Fibroblast of skin of left biceps (primary cell): ENCODE data around the gene MUC3A.
"Not testable (repeated sequence)": the region's sequence is repeated elsewhere in the genome, so short reads cannot be mapped to it uniquely, and the experiment has no call there.

Source experiments
- DNase-seq, 2 experiments: peaks; one replicate each; pipeline ENCODE4 v3.0.0-alpha.2; 2013; ENCODE audit warnings: low read depth in 2 of 2

MUC3A gene

DNA sequence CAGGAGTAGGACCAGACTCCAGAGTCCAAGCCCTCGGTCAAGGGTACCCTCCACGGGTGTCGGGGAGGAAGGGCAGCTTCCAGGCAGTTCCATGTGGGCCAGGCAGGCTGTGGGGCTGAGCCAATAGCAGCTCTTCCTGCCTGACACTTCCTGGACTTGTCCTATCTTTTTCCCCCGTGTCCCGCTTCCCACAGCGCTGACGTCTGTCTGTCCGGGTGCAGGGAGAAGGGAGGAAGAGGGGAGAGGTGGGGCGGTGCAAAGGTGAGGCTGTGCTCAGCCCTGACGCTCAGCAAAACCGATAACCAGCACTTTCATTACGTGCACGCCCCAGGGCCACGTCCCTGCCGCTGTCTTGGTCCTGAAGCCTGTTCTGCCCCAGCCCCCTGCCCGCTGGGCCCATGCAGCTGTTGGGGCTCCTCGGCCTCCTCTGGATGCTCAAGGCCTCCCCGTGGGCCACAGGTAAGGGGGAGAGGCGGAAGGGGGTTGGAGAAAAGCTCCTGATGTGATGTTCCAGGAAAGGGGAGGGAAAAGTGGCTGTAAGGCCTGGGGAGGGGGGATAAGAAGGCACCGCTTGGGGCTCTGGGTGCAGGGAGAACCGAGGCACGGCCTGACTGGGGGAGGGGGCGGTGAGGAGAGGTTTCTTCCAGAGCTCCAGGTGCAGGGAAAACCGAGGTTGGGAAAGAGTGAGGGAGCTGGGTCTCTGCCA lies at the start of gene MUC3A:
MUC3A (plus strand) TSS at position 308 of the 706 bp plus-strand sequence; CDS start at position 399, 91 bp downstream.
- no peak for DNase-seq

DNA sequence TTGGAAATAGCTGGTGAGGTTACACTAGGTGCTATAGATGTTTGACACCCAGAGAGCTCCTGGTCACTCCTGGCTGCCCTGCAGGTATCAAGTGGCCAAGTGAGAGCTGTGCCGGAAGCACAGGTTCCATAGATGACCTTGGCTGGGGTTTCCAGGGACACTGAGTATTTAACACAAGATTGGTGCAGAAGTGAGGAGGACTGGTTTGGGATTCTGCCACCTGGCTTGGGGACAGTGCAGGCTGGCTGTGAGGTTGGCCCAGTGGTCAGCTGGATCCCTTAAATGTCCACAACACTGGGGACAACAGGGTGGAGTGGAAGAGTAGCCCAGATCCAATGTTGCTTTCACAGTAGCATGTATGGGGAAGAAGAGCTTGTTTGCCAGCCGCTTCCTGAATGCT lies 48.4 kb upstream of the MUC3A start:
- no peak for DNase-seq

DNA sequence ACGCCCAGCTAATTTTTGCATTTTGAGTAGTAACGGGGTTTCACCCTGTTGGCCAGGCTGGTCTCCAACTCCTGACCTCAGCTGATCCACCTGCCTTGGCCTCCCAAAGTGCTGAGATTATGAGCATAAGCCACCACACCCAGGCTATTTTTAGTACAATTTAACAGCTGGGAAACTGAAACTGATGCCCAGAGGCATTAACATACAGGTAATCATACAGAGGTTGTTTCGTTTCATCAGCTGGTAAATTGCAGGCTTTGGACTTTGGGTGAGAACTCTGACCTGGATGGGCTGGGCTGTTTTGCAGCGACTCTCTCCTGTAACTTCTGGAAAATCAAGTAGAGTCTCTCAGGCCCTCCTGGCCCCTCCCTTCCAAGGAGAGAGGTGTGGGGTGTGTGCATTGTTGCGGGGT lies 47.4 kb upstream of the MUC3A start:
- DNase-seq: no peak

GRCh38 chr7:100902638-100903037 lies 46.7 kb upstream of the MUC3A start:
- no peak for DNase-seq

DNA sequence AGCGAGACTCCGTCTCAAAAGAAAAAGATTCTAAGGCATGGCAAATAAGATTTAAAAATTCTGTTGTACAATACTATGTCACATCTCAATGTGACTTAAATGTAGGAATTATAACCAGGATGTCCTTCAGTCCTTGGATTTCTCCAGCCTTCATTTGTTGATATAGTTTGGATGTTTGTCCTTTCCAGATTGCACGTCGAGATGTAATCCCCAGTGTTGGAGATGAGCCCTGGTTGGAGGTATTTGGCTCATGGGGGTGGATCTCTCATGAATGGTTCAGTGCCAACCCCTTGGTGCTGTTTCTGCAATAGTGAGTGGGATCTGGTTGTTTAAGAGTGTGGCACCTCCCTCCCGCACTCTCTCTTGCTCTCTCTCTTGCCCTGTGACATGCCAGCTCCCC lies 40.8 kb upstream of the MUC3A start:
- no peak for DNase-seq

DNA sequence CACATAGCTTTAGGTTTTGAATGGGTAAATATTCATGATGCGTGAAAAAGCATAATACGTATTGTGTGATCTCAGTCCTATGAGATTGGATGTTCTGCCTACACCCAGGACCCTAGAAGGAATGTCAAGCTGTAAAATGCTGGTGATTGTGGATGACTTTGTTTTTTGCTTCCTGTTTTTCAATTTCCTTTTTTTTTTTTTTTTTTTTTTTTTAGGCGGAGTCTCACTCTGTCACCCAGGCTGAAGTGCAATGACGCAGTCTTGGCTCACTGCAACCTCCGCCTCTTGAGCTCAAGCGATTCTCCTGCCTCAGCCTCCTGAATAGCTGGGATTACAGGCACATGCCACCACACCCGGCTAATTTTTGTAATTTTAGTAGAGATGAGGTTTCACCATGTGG lies 38.9 kb upstream of the MUC3A start:
- not testable (repeated sequence) for DNase-seq

DNA sequence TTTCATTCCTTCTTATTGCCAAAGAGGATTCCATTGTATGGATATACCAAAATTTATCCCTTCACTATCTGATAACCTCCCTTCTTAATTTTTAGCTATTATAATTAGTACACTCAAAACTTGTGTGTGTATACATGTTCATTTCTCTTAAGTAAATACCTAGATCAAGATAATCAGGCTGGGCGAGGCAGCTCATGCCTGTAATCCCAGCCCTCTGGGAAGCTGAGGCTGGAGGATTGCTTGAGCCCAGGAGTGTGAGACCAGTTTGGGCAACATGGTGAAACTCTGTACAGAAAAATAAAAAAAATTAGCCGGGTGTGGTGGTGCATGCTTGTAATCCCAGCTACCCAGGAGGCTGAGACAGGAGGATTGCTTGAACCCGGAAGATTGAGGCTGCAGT lies 37.9 kb upstream of the MUC3A start:
- DNase-seq: no peak

DNA sequence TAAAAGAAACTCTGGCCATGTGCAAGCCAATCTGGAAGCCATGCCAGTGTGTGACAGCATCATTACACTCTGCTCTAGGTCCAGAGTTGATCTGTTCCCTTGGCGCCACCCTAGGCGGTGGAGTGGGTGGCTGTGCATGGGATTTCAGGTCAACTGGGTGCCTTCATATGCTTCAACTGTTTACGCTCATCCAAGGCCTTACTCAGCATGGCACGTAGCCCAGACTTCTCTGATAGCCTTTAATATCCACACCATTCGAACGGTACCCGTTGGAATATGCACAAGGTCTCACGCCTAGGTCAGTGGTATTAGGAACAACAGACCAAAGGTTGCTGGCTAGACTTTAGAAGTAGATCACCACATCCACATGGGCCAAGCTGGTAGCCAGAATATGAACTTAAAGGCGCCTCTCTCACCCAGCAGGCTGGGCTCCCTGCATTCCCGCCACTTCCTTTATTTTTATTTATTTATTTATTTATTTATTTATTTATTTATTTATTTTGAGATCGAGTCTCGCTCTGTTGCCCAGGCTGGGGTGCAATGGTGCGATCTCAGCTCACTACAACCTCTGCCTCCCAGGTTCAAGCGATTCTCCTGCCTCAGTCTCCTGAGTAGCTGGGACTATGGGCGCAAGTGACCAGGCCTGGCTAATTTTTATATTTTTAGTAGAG lies 35.0 kb upstream of the MUC3A start:
- DNase-seq: no peak

DNA sequence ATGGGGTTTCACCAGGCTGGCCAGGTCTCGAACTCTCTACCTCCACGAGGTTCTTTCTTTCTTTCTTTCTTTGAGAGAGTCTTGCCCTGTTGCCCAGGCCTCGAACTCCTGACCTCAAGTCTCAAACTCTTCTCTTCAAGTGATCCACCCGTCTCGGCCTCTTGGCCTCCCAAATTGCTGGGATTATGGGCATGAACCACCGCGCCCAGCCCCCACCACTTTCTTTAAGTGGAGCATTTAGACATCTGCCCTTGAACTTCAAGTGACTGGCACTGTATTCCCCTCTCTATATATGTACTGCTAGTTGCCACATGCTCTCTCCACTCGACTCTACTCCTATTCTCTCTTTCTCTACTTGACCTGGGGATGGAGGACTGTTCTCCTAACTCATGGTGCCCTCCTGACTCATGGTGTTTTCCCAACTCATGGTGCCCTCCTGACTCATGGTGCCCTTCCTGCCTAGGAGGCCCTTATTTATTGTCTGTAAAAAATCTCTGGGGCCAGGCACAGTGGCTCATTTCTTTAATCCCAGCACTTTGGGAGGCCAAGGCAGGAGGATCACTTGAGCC lies 34.4 kb upstream of the MUC3A start:
- DNase-seq: no peak

GRCh38 chr7:100919335-100919734 lies 30.0 kb upstream of the MUC3A start:
- DNase-seq: not testable (repeated sequence)

DNA sequence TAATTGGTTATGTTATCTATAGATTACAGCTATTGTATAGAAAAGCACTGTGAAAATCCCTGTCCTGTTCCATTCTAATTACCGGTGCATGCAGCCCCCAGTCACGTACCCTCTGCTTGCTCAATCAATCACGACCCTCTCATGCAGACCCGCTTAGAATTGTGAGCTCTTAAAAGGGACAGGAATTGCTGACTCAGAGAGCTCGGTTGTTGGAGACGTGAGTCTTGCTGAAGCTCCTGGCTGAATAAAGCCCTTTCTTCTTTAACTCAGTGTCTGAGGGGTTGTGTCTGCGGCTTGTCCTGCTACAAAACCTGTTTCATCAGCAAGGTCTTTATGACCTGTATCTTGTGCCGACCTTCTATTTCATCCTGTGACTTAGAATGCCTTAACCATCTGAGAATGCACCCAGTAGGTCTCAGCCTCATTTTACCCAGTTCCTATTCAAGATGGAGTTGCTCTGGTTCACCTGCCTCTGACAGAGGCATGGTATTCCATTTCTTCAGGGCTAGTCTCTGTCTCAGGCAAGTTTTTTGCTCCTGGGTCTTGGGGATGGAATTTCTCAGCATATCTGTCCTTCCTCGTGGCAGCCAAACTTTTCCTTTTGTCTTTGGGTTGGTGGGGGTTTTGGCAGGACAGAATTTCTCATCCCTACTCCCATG lies 29.4 kb upstream of the MUC3A start:
- DNase-seq: not testable (repeated sequence)

GRCh38 chr7:100921039-100921438 lies 28.3 kb upstream of the MUC3A start:
- DNase-seq: no peak

DNA sequence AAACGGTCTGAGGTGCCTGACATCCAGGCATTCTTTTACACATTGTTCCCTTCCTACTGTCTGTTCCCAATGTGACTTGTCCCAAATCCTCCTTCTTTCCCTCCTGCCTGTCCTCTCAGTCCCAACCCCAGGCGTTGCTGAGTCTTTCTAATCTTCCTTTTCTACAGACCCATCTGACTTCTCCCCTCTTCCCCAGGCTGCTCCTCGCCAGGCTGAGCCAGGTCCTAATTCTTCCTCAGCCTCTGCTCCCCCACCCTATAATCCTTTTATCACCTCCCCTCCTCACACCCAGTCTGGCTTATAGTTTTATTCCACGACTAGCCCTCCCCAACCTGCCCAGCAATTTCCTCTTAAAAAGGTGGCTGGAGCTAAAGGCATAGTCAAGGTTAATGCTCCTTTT lies 25.7 kb upstream of the MUC3A start:
- not testable (repeated sequence) for DNase-seq

DNA sequence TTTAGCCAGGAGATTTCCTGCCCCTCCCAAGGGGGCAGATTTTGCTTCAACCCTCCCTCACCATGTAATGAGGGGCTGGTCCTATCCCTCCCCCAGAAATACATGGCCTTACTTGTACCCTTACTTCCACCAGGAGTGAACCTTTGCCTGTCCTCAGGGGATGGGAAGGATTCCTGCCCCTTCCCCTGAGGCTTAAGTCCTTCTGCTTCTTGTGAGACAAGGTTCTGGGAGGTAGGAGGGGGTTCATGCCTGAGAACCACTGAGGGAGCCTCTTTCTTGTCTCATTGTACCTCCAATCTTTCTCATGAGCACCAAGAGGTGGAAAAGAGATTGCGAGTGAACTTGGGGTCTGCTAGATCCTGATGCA lies 19.5 kb upstream of the MUC3A start:
- DNase-seq: no peak

DNA sequence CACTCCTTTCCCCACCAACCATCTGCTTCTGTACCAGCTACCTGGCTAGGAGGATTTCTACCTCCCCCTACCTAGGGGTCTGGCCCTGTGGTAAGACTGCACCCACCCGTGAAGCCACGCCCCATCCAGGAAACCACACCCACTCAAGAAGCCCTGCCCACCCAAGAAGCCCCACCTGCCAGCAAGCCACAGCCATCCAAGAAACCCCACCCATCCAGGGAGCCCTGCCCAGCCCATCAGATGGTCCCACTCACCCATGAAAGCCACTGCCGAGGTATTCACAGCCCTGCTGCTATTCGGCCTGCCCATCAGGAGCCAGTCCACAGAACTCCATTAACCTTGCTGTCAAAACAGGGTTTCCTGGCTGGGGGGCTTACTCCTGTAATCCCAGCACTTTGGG lies 15.6 kb upstream of the MUC3A start:
- DNase-seq: no peak

GRCh38 chr7:100935381-100935780 lies 14.0 kb upstream of the MUC3A start:
- DNase-seq: not testable (repeated sequence)

DNA sequence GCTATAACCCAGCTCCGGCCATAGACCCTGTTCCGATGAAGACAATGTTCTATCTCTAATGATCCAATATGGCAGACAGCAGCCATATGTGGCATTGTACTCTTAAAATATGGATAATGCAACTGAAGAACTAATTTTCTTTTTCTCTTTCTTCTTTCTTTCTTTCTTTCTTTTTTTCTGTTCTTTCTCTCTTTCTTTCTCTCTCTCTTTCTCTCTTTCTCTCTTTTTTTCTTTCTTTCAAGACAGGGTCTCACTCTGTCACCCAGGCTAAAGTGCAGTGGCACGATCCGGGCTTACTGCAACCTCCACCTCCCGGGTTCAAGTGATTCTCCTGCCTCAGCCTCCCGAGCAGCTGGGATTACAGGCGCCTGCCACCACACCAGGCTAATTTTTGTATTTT lies 13.2 kb upstream of the MUC3A start:
- DNase-seq: not testable (repeated sequence)

GRCh38 chr7:100942045-100942774 lies 7.1 kb upstream of the MUC3A start:
- no peak for DNase-seq

- DNase-seq: no peak
These were observed 5.6 kb upstream of the MUC3A start for GRCh38 chr7:100943693-100944092.

GRCh38 chr7:100944138-100944537 lies 5.2 kb upstream of the MUC3A start:
- DNase-seq: no peak

DNA sequence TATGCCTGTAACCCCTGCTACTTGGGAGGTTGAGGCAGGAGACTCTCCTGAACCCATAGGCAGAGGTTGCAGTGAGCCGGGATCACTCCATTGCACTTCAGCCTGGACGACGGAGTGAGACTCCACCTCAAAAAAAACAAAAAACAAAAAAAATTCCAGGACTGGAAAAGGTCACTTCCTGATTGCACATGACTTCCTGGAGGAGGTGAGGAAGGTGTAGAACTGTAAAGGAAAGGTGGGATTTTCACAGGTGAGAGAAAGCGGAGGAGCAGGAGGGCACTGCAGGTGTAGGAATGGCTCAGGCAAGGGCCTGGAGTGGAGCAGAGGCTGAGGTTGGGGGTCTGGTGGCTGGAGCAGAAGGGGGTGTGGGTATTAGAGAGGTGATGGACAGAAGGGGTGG lies 3.2 kb upstream of the MUC3A start:
- no peak for DNase-seq

DNA sequence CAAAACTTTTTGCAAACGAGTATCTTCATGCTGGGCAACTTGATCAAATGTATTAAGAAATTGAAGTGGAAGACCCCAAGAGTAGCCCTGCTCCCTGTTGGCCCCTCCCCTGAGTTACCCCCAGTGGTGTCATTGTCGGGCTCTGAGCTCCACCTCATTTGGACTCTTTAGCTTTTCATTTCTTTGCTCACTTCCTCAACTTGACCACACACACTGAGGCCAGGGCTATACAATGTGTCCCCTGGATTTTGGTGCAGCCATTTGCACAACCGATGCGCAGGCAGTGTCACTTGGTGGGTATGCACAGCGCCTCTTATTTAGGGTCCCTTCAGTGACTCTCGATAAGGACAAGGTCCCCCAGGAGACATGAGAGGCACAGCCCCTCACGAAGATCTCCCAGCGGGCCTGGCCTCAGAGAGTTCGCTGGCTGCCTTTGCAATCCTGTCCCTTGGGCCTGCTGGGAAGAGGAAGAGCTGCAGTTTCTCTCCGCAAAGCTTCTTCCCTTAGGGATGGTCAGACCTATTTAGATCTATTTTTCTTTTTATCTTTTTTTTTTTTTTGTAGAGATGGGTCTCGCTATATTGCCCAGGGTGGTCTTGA lies 2.5 kb upstream of the MUC3A start:
- DNase-seq: no peak
